NB4 (cell line): Measurements from ENCODE around the gene CSRP2.

Experiments used
- POLR2A ChIP-seq: IDR thresholded peaks from 2 replicates; pipeline ENCODE4 v1.6.1; 2011; ENCODE audit warnings: mild to moderate bottlenecking; ENCODE audit not compliant: insufficient read length; ENCODE audit errors: extremely low read depth
- TF ChIP-seq, protein P1 (sequence below): IDR thresholded peaks from one replicate; pipeline ENCODE4 v1.5.1; 2012; ENCODE audit warnings: low read depth, low read length

DNA sequence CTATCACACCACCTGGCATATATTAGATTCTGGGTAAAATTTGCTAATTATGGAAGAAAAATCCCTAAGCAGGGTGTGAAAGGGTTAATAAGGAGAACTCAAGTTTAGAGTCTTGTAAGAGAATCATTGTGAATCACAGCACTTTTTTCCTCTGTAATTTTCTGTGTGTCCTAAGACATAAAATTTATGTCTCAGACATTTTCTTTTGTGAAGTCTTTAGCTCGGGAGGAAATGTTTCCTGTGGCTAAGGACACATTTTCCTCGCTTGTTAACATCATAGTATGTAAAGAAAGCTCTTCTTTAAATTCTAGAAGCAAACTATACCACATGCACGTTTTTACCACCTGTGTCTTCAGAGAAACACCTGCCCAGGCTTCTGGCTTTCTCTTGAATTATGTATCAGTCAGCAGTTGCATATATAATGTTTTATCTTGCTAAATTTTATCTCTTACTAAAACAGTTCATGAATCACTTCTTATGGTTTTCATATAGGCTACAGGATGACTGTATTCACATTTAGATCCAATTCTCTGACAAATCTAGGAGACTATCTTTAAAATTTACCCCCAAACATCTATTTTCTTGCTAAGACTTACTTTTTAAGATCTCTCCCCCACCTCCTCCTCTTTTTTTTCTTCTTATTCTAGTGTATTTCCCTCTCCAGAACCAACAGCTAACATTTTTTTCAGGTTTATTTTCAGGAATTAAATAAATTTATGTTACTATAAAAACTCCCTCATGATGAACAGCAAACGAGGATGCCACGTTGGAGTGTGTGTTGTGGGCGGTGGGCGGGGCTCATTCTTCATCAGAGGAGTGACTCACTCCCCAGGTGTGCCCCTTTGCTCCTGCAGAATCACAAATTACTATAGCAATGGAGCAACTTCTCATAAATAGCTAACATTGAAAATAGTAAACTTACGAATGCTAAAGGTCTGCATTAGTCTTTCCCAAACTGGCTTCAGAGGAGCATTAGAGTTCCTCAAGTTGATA lies 11.6 kb upstream of the CSRP2 start:
- TF ChIP-seq, protein P1, sequence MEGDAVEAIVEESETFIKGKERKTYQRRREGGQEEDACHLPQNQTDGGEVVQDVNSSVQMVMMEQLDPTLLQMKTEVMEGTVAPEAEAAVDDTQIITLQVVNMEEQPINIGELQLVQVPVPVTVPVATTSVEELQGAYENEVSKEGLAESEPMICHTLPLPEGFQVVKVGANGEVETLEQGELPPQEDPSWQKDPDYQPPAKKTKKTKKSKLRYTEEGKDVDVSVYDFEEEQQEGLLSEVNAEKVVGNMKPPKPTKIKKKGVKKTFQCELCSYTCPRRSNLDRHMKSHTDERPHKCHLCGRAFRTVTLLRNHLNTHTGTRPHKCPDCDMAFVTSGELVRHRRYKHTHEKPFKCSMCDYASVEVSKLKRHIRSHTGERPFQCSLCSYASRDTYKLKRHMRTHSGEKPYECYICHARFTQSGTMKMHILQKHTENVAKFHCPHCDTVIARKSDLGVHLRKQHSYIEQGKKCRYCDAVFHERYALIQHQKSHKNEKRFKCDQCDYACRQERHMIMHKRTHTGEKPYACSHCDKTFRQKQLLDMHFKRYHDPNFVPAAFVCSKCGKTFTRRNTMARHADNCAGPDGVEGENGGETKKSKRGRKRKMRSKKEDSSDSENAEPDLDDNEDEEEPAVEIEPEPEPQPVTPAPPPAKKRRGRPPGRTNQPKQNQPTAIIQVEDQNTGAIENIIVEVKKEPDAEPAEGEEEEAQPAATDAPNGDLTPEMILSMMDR, result no peak
- TF ChIP-seq POLR2A, result no peak
